ENCODE data around the gene ONECUT3.

- TF ChIP-seq CTCF (IDR thresholded peaks at IDR 0.05) (no peak), POLR2A (IDR thresholded peaks at IDR 0.05) (no peak)
Measured at GRCh38 chr19:1705367-1705766, 47.9 kb upstream of the ONECUT3 start.
